ENCODE data around the gene SIGLEC12. TPM values are rescaled to one million over a fixed set of nuclear protein-coding genes. Genes with fewer than 3 reads are reported as not detected.

SIGLEC12 gene
- total RNA-seq, 3 donors from 2014 or later (not counting 1 experiment from before 2014, with no cell fraction given), result 0.50 to 0.57 TPM; not detected in 1

- Histone ChIP-seq H3K4me1 (ENCODE audit: control insufficient read depth, insufficient read depth, low read length) (no peaks in the 10 kb centered on the region), H3K9me3 (ENCODE audit: control insufficient read depth, insufficient read depth, low read length) (no peaks in the 10 kb centered on the region), H3K27me3 (ENCODE audit: control insufficient read depth, insufficient read depth, low read length) (no peaks in the 10 kb centered on the region), H3K27ac (ENCODE audit: low read length) (no peak overlapping the region), H3K4me3 (ENCODE audit: low read length) (no peak overlapping the region), H3K36me3 (ENCODE audit: control insufficient read depth, insufficient read depth, low read length) (no peaks in the 10 kb centered on the region)
- no peak for ATAC-seq
- no peaks in the 10 kb centered on the region for H3K36me3 Mint-ChIP-seq
- H3K27ac Mint-ChIP-seq, result no peak overlapping the region
- H3K27me3 Mint-ChIP-seq (ENCODE audit: low read depth in 2 of 2), result peaks cover 17% of the 10 kb centered on the region in 2 donors
- H3K4me3 Mint-ChIP-seq, result no peak overlapping the region
- no peaks in the 10 kb centered on the region for H3K4me1 Mint-ChIP-seq
- no peak for DNase-seq
- WGBS (ENCODE audit: insufficient coverage), result 2% methylated on average over 2 of the region's 2 CpGs
- TF ChIP-seq CTCF (IDR thresholded peaks at IDR 0.05), result no peak
- no peaks in the 10 kb centered on the region for H3K9me3 Mint-ChIP-seq
- intact Hi-C loops (cut with micrococcal nuclease), result no loop called here
Measured at GRCh38 chr19:51493776-51494175, 7.8 kb downstream of the SIGLEC12 start.

GRCh38 chr19:51491586-51491985 lies 10.0 kb downstream of the SIGLEC12 start:
- Mint-ChIP-seq H3K27me3 (ENCODE audit: low read depth in 2 of 2) (peaks cover 12 to 14% of the 10 kb centered on the region in 2 donors), H3K27ac (no peak overlapping the region), H3K4me3 (no peak overlapping the region), H3K4me1 (no peaks in the 10 kb centered on the region), H3K36me3 (no peaks in the 10 kb centered on the region), H3K9me3 (no peaks in the 10 kb centered on the region)
- DNase-seq (no peak), ATAC-seq (no peak)
- no peaks in the 10 kb centered on the region for H3K27me3 ChIP-seq (ENCODE audit: control insufficient read depth, insufficient read depth, low read length)
- no peak overlapping the region for H3K4me3 ChIP-seq (ENCODE audit: low read length)
- H3K36me3 ChIP-seq (ENCODE audit: control insufficient read depth, insufficient read depth, low read length), result no peaks in the 10 kb centered on the region
- H3K4me1 ChIP-seq (ENCODE audit: control insufficient read depth, insufficient read depth, low read length), result no peaks in the 10 kb centered on the region
- H3K9me3 ChIP-seq (ENCODE audit: control insufficient read depth, insufficient read depth, low read length), result no peaks in the 10 kb centered on the region
- intact Hi-C loops (cut with micrococcal nuclease), result no loop called here
- no peak for TF ChIP-seq CTCF (IDR thresholded peaks at IDR 0.05)
- 83% methylated on average over 6 of the region's 7 CpGs for WGBS (ENCODE audit: insufficient coverage)
- no peak overlapping the region for H3K27ac ChIP-seq (ENCODE audit: low read length)

GRCh38 chr19:51490676-51491075 lies 10.9 kb downstream of the SIGLEC12 start:
- Histone ChIP-seq H3K9me3 (ENCODE audit: control insufficient read depth, insufficient read depth, low read length) (no peaks in the 10 kb centered on the region), H3K27ac (ENCODE audit: low read length) (no peak overlapping the region), H3K4me1 (ENCODE audit: control insufficient read depth, insufficient read depth, low read length) (no peaks in the 10 kb centered on the region), H3K4me3 (ENCODE audit: low read length) (no peak overlapping the region), H3K27me3 (ENCODE audit: control insufficient read depth, insufficient read depth, low read length) (no peaks in the 10 kb centered on the region), H3K36me3 (ENCODE audit: control insufficient read depth, insufficient read depth, low read length) (no peaks in the 10 kb centered on the region)
- Mint-ChIP-seq H3K27ac (no peak overlapping the region), H3K27me3 (ENCODE audit: low read depth in 2 of 2) (peaks cover 12 to 16% of the 10 kb centered on the region in 2 donors), H3K36me3 (no peaks in the 10 kb centered on the region), H3K4me3 (no peak overlapping the region), H3K9me3 (no peaks in the 10 kb centered on the region), H3K4me1 (no peaks in the 10 kb centered on the region)
- intact Hi-C loops (cut with micrococcal nuclease), result no loop called here
- no peak for DNase-seq
- no peak for ATAC-seq
- TF ChIP-seq CTCF (IDR thresholded peaks at IDR 0.05), result no peak
- WGBS (ENCODE audit: insufficient coverage), result 67% methylated on average over 14 of the region's 14 CpGs

- no peaks in the 10 kb centered on the region for H3K4me1 ChIP-seq (ENCODE audit: control insufficient read depth, insufficient read depth, low read length)
- Mint-ChIP-seq H3K27me3 (ENCODE audit: low read depth in 2 of 2) (peaks cover 21 to 22% of the 10 kb centered on the region in 2 donors), H3K36me3 (no peaks in the 10 kb centered on the region), H3K4me1 (no peaks in the 10 kb centered on the region), H3K9me3 (no peaks in the 10 kb centered on the region), H3K27ac (no peak overlapping the region), H3K4me3 (no peak overlapping the region)
- H3K4me3 ChIP-seq (ENCODE audit: low read length), result no peak overlapping the region
- no peaks in the 10 kb centered on the region for H3K9me3 ChIP-seq (ENCODE audit: control insufficient read depth, insufficient read depth, low read length)
- 64% methylated on average over 2 of the region's 2 CpGs for WGBS (ENCODE audit: insufficient coverage)
- H3K27ac ChIP-seq (ENCODE audit: low read length), result no peak overlapping the region
- H3K27me3 ChIP-seq (ENCODE audit: control insufficient read depth, insufficient read depth, low read length), result no peaks in the 10 kb centered on the region
- no peak for DNase-seq
- intact Hi-C loops (cut with micrococcal nuclease), result no loop called here
- no peak for ATAC-seq
- no peaks in the 10 kb centered on the region for H3K36me3 ChIP-seq (ENCODE audit: control insufficient read depth, insufficient read depth, low read length)
- TF ChIP-seq CTCF (IDR thresholded peaks at IDR 0.05), result no peak
Measured at GRCh38 chr19:51489113-51489512, 12.5 kb downstream of the SIGLEC12 start.

All from natural killer cell (primary cell).